ENCODE results near the gene KCNC2.

The KCNC2 gene

GRCh38 chr12:75161488-75161887 lies 48.2 kb downstream of the KCNC2 start:
- Histone ChIP-seq H3K27me3 (ENCODE audit: low read depth, low read length) (no peaks in the 10 kb centered on the region), H3K27ac (ENCODE audit: low read length) (no peak overlapping the region), H3K9me3 (ENCODE audit: control insufficient read depth in 1 of 2, low read length in 2 of 2) (no peaks in the 10 kb centered on the region), H3K4me3 (ENCODE audit: low read depth in 1 of 2, low read length in 2 of 2) (no peak overlapping the region), H3K36me3 (ENCODE audit: control insufficient read depth in 1 of 2, insufficient read depth in 2 of 2, low read length in 2 of 2) (no peaks in the 10 kb centered on the region), H3K4me1 (ENCODE audit: control insufficient read depth in 1 of 2, insufficient read depth in 2 of 2, low read length in 2 of 2) (no peaks in the 10 kb centered on the region)

- H3K36me3 ChIP-seq (ENCODE audit: control insufficient read depth in 1 of 2, insufficient read depth in 2 of 2, low read length in 2 of 2) = no peaks in the 10 kb centered on the region
- H3K4me1 ChIP-seq (ENCODE audit: control insufficient read depth in 1 of 2, insufficient read depth in 2 of 2, low read length in 2 of 2) = no peaks in the 10 kb centered on the region
- no peak overlapping the region for H3K27ac ChIP-seq (ENCODE audit: low read length)
- no peaks in the 10 kb centered on the region for H3K27me3 ChIP-seq (ENCODE audit: low read depth, low read length)
- H3K4me3 ChIP-seq (ENCODE audit: low read depth in 1 of 2, low read length in 2 of 2) = no peak overlapping the region
- H3K9me3 ChIP-seq (ENCODE audit: control insufficient read depth in 1 of 2, low read length in 2 of 2) = no peaks in the 10 kb centered on the region
Measured at GRCh38 chr12:75157385-75157784, 52.3 kb downstream of the KCNC2 start.

- H3K4me3 ChIP-seq (ENCODE audit: low read depth in 1 of 2, low read length in 2 of 2) = no peak overlapping the region
- H3K4me1 ChIP-seq (ENCODE audit: control insufficient read depth in 1 of 2, insufficient read depth in 2 of 2, low read length in 2 of 2) = no peaks in the 10 kb centered on the region
- H3K9me3 ChIP-seq (ENCODE audit: control insufficient read depth in 1 of 2, low read length in 2 of 2) = no peaks in the 10 kb centered on the region
- H3K27me3 ChIP-seq (ENCODE audit: low read depth, low read length) = no peaks in the 10 kb centered on the region
- H3K27ac ChIP-seq (ENCODE audit: low read length) = no peak overlapping the region
- no peaks in the 10 kb centered on the region for H3K36me3 ChIP-seq (ENCODE audit: control insufficient read depth in 1 of 2, insufficient read depth in 2 of 2, low read length in 2 of 2)
Measured at GRCh38 chr12:75155962-75156361, 53.7 kb downstream of the KCNC2 start.

- Histone ChIP-seq H3K27me3 (ENCODE audit: low read depth, low read length) (no peaks in the 10 kb centered on the region), H3K4me1 (ENCODE audit: control insufficient read depth in 1 of 2, insufficient read depth in 2 of 2, low read length in 2 of 2) (no peaks in the 10 kb centered on the region), H3K4me3 (ENCODE audit: low read depth in 1 of 2, low read length in 2 of 2) (no peak overlapping the region), H3K9me3 (ENCODE audit: control insufficient read depth in 1 of 2, low read length in 2 of 2) (no peaks in the 10 kb centered on the region), H3K36me3 (ENCODE audit: control insufficient read depth in 1 of 2, insufficient read depth in 2 of 2, low read length in 2 of 2) (no peaks in the 10 kb centered on the region), H3K27ac (ENCODE audit: low read length) (no peak overlapping the region)
Measured at GRCh38 chr12:75154388-75154787, 55.3 kb downstream of the KCNC2 start.

GRCh38 chr12:75139196-75139595 lies 70.4 kb downstream of the KCNC2 start:
- Histone ChIP-seq H3K36me3 (ENCODE audit: control insufficient read depth in 1 of 2, insufficient read depth in 2 of 2, low read length in 2 of 2) (no peaks in the 10 kb centered on the region), H3K4me3 (ENCODE audit: low read depth in 1 of 2, low read length in 2 of 2) (no peak overlapping the region), H3K4me1 (ENCODE audit: control insufficient read depth in 1 of 2, insufficient read depth in 2 of 2, low read length in 2 of 2) (no peaks in the 10 kb centered on the region), H3K27ac (ENCODE audit: low read length) (no peak overlapping the region), H3K27me3 (ENCODE audit: low read depth, low read length) (no peaks in the 10 kb centered on the region), H3K9me3 (ENCODE audit: control insufficient read depth in 1 of 2, low read length in 2 of 2) (peaks cover 0 to under 1% of the 10 kb centered on the region in 2 donors)

GRCh38 chr12:75137896-75138295 lies 71.7 kb downstream of the KCNC2 start:
- H3K27me3 ChIP-seq (ENCODE audit: low read depth, low read length) = no peaks in the 10 kb centered on the region
- H3K4me1 ChIP-seq (ENCODE audit: control insufficient read depth in 1 of 2, insufficient read depth in 2 of 2, low read length in 2 of 2) = no peaks in the 10 kb centered on the region
- H3K9me3 ChIP-seq (ENCODE audit: control insufficient read depth in 1 of 2, low read length in 2 of 2) = no peaks in the 10 kb centered on the region
- H3K27ac ChIP-seq (ENCODE audit: low read length) = no peak overlapping the region
- no peak overlapping the region for H3K4me3 ChIP-seq (ENCODE audit: low read depth in 1 of 2, low read length in 2 of 2)
- no peaks in the 10 kb centered on the region for H3K36me3 ChIP-seq (ENCODE audit: control insufficient read depth in 1 of 2, insufficient read depth in 2 of 2, low read length in 2 of 2)

GRCh38 chr12:75135026-75135425 lies 74.6 kb downstream of the KCNC2 start:
- Histone ChIP-seq H3K27me3 (ENCODE audit: low read depth, low read length) (no peaks in the 10 kb centered on the region), H3K4me3 (ENCODE audit: low read depth in 1 of 2, low read length in 2 of 2) (no peak overlapping the region), H3K9me3 (ENCODE audit: control insufficient read depth in 1 of 2, low read length in 2 of 2) (no peaks in the 10 kb centered on the region), H3K36me3 (ENCODE audit: control insufficient read depth in 1 of 2, insufficient read depth in 2 of 2, low read length in 2 of 2) (no peaks in the 10 kb centered on the region), H3K27ac (ENCODE audit: low read length) (no peak overlapping the region), H3K4me1 (ENCODE audit: control insufficient read depth in 1 of 2, insufficient read depth in 2 of 2, low read length in 2 of 2) (no peaks in the 10 kb centered on the region)

GRCh38 chr12:75130811-75131210 lies 78.8 kb downstream of the KCNC2 start:
- H3K9me3 ChIP-seq (ENCODE audit: control insufficient read depth in 1 of 2, low read length in 2 of 2) = no peaks in the 10 kb centered on the region
- H3K4me1 ChIP-seq (ENCODE audit: control insufficient read depth in 1 of 2, insufficient read depth in 2 of 2, low read length in 2 of 2) = no peaks in the 10 kb centered on the region
- H3K27me3 ChIP-seq (ENCODE audit: low read depth, low read length) = no peaks in the 10 kb centered on the region
- no peak overlapping the region for H3K4me3 ChIP-seq (ENCODE audit: low read depth in 1 of 2, low read length in 2 of 2)
- H3K27ac ChIP-seq (ENCODE audit: low read length) = no peak overlapping the region
- H3K36me3 ChIP-seq (ENCODE audit: control insufficient read depth in 1 of 2, insufficient read depth in 2 of 2, low read length in 2 of 2) = no peaks in the 10 kb centered on the region

- Histone ChIP-seq H3K27me3 (ENCODE audit: low read depth, low read length) (no peaks in the 10 kb centered on the region), H3K4me1 (ENCODE audit: control insufficient read depth in 1 of 2, insufficient read depth in 2 of 2, low read length in 2 of 2) (no peaks in the 10 kb centered on the region), H3K9me3 (ENCODE audit: control insufficient read depth in 1 of 2, low read length in 2 of 2) (no peaks in the 10 kb centered on the region), H3K4me3 (ENCODE audit: low read depth in 1 of 2, low read length in 2 of 2) (no peak overlapping the region), H3K27ac (ENCODE audit: low read length) (no peak overlapping the region), H3K36me3 (ENCODE audit: control insufficient read depth in 1 of 2, insufficient read depth in 2 of 2, low read length in 2 of 2) (no peaks in the 10 kb centered on the region)
Measured at GRCh38 chr12:75129275-75129674, 80.4 kb downstream of the KCNC2 start.

- Histone ChIP-seq H3K27ac (ENCODE audit: low read length) (no peak overlapping the region), H3K4me1 (ENCODE audit: control insufficient read depth in 1 of 2, insufficient read depth in 2 of 2, low read length in 2 of 2) (no peaks in the 10 kb centered on the region), H3K27me3 (ENCODE audit: low read depth, low read length) (no peaks in the 10 kb centered on the region)
Measured at GRCh38 chr12:75121036-75121705, 88.5 kb downstream of the KCNC2 start.

GRCh38 chr12:75120311-75120711 lies 89.3 kb downstream of the KCNC2 start:
- H3K27ac ChIP-seq (ENCODE audit: low read length) = no peak overlapping the region
- H3K4me3 ChIP-seq (ENCODE audit: low read depth in 1 of 2, low read length in 2 of 2) = no peak overlapping the region
- no peaks in the 10 kb centered on the region for H3K4me1 ChIP-seq (ENCODE audit: control insufficient read depth in 1 of 2, insufficient read depth in 2 of 2, low read length in 2 of 2)
- H3K9me3 ChIP-seq (ENCODE audit: control insufficient read depth in 1 of 2, low read length in 2 of 2) = no peaks in the 10 kb centered on the region
- H3K27me3 ChIP-seq (ENCODE audit: low read depth, low read length) = no peaks in the 10 kb centered on the region
- H3K36me3 ChIP-seq (ENCODE audit: control insufficient read depth in 1 of 2, insufficient read depth in 2 of 2, low read length in 2 of 2) = no peaks in the 10 kb centered on the region

More at GRCh38 chr12:75121036-75121705, 88.5 kb downstream of the KCNC2 start:
- no peaks in the 10 kb centered on the region for H3K36me3 ChIP-seq (ENCODE audit: control insufficient read depth in 1 of 2, insufficient read depth in 2 of 2, low read length in 2 of 2)
- H3K4me3 ChIP-seq (ENCODE audit: low read depth in 1 of 2, low read length in 2 of 2) = no peak overlapping the region
- H3K9me3 ChIP-seq (ENCODE audit: control insufficient read depth in 1 of 2, low read length in 2 of 2) = no peaks in the 10 kb centered on the region

GRCh38 chr12:75116646-75117198 lies 92.9 kb downstream of the KCNC2 start:
- H3K4me3 ChIP-seq (ENCODE audit: low read depth in 1 of 2, low read length in 2 of 2) = no peak overlapping the region
- H3K27me3 ChIP-seq (ENCODE audit: low read depth, low read length) = no peaks in the 10 kb centered on the region
- no peaks in the 10 kb centered on the region for H3K9me3 ChIP-seq (ENCODE audit: control insufficient read depth in 1 of 2, low read length in 2 of 2)
- H3K27ac ChIP-seq (ENCODE audit: low read length) = no peak overlapping the region
- no peaks in the 10 kb centered on the region for H3K36me3 ChIP-seq (ENCODE audit: control insufficient read depth in 1 of 2, insufficient read depth in 2 of 2, low read length in 2 of 2)
- H3K4me1 ChIP-seq (ENCODE audit: control insufficient read depth in 1 of 2, insufficient read depth in 2 of 2, low read length in 2 of 2) = no peaks in the 10 kb centered on the region

Measured in muscle layer of duodenum (tissue), 2 donors.